GM18502 (cell line): ENCODE measurements around the gene HMX2.

Experiments used
- ATAC-seq: cut with Tn5 transposase; IDR thresholded peaks from one replicate; pipeline ENCODE4 v1.9.1; 2021; ENCODE audit warnings: mild to moderate bottlenecking; ENCODE audit not compliant: unreplicated experiment, poor library complexity

Gene HMX2

GRCh38 chr10:123136806-123137642 is 10.9 kb upstream of the HMX2 start:
- ATAC-seq = no peak

DNA sequence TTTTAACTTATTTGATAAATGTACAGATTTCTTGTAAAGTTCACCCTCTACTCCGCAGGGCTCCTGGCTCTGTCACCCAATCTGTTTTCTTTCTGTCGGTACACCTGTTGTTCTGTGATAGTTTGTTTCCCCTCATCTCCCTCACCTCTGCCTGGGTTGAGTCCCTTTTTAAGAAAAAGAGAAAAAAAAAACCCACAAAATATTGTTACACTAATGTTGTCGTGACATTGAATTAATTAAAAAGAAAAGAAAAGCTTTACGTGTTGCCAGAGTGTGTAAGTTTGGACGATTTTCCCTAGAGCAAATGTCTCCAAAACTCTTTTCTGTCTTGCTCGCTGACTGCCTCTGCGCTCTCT is 8.8 kb upstream of the HMX2 start:
- no peak for ATAC-seq

DNA sequence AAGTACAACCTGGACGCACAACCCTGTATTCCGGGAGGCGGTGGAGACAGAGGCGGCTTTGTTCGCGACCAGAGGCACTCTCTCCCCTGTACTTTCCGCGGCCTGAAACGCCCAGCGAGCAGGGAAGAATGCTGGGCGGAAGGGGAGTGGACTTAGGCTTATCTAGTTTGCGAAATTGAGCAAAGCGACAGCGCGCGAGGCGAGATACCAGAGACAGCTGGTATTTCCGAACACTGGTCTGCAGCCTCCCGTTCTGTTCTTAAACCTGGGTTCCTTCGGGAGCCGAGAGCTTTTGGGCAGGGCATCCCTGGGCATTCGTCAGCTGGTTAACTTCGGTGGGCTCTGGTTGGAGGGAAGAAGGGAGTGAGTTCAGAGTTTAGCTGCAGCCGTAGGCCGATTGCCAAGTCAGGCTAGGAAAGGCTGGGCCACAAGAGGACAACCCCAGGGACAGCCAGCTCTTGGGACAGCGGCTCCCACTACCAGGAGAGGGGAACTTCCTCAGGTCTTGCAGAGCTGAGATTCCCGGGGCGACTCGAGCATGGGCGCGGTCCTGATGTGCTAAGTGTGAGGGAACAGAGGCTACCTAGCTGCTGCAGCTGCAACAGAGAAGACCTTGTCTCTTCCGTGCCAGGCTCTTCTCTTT is 8.3 kb upstream of the HMX2 start:
- no peak for ATAC-seq

- ATAC-seq = no peak
These were observed 7.6 kb upstream of the HMX2 start for GRCh38 chr10:123140164-123140982.

- no peak for ATAC-seq
These were observed 6.9 kb upstream of the HMX2 start for GRCh38 chr10:123140983-123141390.

- no peak for ATAC-seq
These were observed 5.9 kb upstream of the HMX2 start for GRCh38 chr10:123141791-123142700.

GRCh38 chr10:123142701-123143161 is 5.2 kb upstream of the HMX2 start:
- ATAC-seq = no peak

- no peak for ATAC-seq
These were observed 4.6 kb upstream of the HMX2 start for GRCh38 chr10:123143162-123143824.

- ATAC-seq = no peak
These were observed 4.1 kb upstream of the HMX2 start for GRCh38 chr10:123143825-123144168.

- no peak for ATAC-seq
These were observed 3.0 kb upstream of the HMX2 start for GRCh38 chr10:123144697-123145541.

DNA sequence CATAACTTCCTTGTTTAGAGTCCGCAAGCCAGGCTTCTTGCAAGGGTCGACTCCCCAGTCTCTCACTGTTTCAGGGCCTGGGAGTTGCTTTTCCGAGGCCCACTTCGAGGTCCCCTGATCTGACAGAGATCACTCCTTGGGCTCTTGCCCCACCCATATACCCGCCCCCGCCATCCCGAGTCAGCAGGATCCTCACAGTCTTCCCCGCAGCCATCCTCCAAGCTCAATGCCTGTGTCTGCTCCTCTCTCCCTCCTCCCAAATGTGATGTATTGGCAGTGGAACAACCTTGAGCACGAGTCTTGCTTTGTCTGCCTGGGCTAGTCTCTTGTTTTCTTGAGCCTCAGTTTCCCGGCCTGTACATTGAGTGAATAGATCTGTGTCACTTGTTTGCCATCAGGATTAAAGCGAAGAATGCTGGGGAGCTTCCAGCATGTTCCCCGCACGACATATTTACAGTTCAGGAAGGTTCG is 2.4 kb upstream of the HMX2 start:
- ATAC-seq = no peak

GRCh38 chr10:123146013-123146893 is 1.7 kb upstream of the HMX2 start:
- no peak for ATAC-seq

GRCh38 chr10:123146894-123147634 is 872 bp upstream of the HMX2 start:
- no peak for ATAC-seq

DNA sequence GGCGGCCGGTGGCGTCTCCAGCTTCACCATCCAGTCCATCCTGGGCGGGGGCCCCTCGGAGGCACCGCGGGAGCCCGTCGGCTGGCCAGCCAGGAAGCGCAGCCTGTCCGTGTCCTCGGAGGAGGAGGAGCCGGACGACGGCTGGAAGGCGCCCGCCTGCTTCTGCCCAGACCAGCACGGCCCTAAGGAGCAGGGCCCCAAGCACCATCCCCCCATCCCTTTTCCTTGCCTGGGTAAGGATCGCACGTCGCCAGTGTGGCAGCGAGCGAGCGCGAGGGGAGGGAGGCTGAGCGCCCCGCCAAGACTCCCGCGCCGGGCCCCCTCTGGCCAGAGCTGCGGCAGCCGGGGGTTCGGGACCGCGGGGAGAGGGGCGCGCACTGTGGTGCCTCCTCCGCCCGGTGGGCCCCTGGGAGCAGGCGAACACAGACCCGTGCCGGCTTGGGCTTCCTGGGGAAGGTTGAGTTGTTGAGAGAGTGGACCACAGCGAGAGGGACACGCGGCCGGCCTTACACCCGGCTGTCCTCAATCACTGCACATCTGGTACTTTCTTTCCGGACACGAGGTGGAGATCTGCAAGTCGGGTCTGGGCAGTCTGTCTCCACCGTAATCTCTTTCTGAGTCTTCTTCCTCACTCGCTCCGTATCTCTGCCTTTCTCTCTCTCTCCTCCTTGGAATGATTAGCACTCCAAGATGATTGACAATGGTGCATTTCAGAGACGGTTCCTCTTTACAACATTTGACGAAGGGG is 652 bp downstream of the HMX2 start:
- ATAC-seq = no peak

GRCh38 chr10:123149162-123149567 is 1.2 kb downstream of the HMX2 start:
- ATAC-seq = no peak

DNA sequence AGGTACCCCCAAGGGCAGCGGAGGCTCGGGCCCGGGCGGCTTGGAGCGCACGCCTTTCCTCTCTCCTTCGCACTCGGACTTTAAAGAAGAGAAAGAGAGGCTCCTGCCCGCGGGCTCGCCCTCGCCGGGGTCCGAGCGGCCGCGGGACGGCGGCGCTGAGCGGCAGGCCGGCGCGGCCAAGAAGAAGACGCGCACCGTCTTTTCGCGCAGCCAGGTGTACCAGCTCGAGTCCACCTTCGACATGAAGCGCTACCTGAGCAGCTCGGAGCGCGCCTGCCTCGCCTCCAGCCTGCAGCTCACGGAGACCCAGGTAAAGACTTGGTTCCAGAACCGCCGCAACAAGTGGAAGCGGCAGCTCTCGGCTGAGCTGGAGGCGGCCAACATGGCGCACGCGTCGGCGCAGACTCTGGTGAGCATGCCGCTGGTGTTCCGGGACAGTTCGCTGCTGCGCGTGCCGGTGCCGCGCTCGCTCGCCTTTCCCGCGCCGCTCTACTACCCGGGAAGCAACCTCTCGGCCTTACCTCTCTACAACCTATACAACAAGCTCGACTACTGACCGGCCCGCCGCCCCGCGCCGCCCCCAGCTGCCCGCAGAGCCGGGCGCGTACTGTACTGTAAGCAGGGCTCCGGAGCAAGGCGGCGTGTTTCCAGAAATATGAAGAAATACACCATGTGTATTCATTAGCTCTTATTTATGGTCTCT is 1.8 kb downstream of the HMX2 start:
- no peak for ATAC-seq
